HG03439 (cell line): ENCODE results near the gene LSS.
"Not testable (repeated sequence)": the region's sequence is repeated elsewhere in the genome, so short reads cannot be mapped to it uniquely, and the experiment has no call there.

Experiments
- ATAC-seq: cut with Tn5 transposase; IDR thresholded peaks from one replicate; pipeline ENCODE4 v1.9.1; 2021; ENCODE audit warnings: mild to moderate bottlenecking, moderate library complexity; ENCODE audit not compliant: unreplicated experiment

Gene LSS

DNA sequence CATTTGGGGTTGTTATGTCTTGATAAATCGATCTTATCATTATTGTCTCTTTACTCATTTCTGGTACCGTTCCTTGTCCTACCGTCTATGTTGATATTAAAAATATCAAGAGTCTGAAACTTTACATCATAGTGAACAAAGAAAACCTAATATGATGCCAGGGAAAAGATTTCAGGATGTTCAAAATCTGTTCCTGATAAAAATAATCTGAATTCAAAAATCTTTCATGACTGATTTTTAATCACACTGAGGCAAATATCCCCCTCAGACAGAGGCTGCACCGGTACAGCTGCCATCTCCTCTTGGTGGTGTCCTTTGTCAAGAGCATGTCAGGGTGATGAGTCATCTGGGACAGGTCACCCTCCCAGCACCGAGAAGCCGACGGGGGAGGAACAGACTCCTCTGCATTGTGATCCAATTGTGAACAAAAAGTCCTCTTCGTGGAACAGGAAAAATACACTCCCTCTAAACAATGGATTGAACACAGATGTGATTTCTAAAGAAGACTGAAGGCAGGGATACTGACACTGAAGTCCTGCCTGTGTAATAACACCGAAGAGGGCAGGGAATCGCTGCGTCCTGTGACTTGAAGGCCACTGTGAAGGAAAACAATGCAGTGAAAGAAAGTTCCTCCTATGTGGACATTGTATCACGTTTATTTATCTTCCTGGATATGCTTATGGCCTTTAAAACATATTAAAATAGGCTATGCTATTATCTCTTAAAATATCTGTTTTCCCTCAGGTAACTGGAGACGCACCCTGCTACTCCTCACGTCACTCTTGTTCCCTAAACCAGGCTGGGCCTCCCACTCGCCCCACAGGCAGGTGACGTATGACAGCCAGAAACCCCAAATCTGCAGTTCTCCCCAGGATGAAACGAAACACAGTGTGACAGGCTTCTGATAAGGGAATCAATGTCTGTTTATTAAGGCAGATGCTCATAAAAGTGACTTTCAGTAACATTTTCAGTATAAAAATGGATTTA lies 40.1 kb downstream of the LSS start:
- ATAC-seq = no peak

DNA sequence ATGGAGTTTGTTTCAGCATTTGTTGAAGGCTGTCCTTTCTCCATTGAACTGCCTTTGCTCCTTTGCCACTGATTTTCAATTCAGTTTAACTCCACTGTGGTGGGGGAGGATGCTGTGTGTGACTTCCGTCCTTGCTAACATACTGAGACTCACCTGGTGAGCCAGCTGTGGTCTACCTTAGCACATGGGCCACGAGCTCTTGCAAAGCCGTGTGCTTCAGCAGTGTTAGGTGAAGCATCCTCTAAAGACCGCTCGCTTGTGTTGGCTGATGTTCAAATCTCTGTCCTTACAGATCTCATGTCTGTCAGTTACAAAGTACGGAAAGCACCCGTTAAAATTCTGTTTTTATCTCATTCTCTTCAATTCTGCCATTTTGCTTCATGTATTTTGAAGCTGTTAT lies 40.8 kb downstream of the LSS start:
- ATAC-seq = no peak

GRCh38 chr21:46187261-46187660 lies 41.3 kb downstream of the LSS start:
- no peak for ATAC-seq

GRCh38 chr21:46185716-46186115 lies 42.9 kb downstream of the LSS start:
- ATAC-seq = no peak

- no peak for ATAC-seq
Measured at GRCh38 chr21:46184625-46185555, 43.7 kb downstream of the LSS start.

DNA sequence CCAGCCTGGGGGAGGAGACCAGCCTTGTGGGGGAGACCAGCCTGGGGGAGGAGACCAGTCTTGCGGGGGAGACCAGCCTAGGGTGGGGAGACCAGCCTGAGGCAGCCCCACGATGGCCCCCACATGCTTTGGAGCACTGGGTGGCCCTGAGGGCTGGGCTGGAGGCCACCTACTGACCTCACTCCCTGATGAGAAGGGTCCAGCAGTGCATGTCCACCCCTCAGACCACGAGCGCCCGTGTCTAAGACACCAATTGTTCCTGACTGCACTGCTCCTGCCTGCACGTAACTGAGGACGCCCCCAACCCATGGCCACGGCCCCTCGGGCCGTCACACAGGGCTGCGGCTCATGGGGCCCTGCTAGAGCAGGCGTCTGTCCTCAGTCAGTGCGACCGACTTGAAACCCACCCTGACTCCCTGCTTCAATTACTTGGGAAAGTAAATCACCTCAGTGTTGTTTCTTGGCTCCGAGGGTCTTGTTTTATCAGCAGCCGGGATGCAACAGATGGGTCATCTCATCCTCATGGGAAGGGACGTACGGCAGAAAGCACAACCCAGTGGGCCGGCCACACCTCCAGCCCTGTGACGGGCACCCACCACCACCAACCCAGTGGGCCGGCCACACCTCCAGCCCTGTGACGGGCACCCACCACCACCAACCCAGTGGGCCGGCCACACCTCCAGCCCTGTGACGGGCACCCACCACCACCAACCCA lies 44.5 kb downstream of the LSS start, which contains the start of gene SPATC1L:
Gene SPATC1L, minus strand, starts transcription at position 550 of the 715 bp plus-strand sequence. CDS start 1,643 bp downstream, outside the sequence.
- ATAC-seq = no peak

- ATAC-seq = not testable (repeated sequence)
Measured at GRCh38 chr21:46183337-46183909, 45.2 kb downstream of the LSS start.

DNA sequence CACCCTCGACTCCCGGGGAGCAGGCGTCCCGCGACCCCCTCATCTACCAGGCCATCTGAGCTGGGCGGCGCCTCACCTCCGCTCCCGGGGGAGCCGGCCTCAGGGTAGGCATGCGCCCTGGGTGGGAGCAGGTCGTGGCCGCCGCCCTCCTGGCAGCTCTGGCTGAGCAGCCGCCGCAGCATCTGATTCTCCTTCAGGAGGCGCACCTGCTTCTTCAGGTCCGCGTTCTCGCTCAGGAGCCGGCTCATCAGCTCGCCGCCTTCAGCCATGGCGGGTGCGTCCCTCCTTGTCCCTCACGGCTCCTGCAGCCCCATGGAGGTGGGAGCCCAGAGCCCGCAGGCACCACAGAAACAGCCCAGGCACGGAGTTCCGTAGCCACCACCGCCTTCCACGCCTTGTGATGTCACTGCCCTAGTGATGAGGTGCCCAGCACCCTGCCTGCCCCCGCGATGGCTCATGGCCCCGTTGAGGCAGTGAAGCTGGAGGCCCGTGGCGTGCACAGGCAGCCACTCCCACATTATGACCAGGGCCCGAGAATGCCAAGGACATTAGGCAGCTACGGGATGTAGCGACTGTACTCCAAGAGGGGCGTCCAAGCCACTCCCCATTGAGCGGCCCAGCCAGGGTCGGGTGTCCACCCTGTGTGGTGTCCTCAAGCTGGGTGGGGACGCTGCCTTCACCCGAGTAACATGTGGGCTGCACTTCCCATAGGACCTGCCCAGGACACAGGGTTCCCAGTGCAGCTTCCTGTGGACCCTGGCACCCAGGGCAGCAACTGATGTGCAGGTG lies 45.8 kb downstream of the LSS start:
- no peak for ATAC-seq

GRCh38 chr21:46181953-46182547 lies 46.5 kb downstream of the LSS start:
- ATAC-seq = no peak

DNA sequence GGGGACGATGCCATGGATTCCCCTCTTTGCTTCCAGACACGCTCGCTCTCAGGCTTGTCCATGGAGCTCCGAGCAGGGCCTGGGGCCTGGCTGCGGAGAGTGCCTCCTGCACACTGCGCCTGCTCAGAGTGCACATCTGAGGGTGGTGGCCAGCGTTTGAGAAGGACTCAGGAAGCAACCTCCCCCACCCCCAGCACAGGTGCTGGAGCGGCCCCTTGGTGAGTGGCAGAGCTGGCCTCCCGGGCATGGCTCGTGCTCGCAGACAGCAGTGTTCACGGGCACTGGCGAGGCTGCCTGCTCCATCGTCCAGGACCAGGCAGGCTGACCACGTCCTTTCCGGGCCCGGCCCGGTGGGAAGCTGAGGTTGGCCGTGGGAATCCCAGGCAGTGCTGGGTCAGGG lies 47.1 kb downstream of the LSS start:
- ATAC-seq = no peak

- no peak for ATAC-seq
Measured at GRCh38 chr21:46180778-46181391, 47.7 kb downstream of the LSS start.

DNA sequence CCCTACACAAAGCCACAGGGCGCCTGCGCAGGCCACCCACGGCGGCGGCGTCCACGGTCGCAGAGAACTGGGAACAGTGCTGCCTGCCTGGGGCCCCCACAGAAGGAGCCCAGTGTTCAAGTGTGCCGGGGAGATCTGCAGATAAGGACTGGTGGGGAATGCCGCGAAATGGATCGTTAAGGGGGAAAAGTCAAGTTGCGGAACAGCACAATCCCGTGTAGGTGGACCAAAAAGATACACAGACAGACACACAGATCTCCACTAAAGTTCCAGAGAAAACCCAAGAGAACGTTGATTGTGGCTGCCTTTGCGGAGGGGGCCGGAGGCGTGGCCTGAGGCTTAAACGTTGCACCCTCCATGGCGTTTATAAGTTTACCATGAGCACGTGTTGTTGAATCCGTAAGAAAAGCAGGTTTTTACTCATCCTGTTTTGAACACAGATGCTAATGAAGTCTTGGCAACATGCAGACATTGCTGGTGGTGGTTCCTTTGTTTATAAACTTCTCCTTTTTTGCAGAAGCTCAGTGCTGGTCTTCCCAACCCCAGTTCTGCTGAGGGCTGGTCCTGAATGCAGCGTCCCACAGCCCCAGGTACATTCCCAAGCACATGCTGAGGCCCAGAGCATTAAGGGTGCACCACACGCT lies 48.4 kb downstream of the LSS start:
- no peak for ATAC-seq

DNA sequence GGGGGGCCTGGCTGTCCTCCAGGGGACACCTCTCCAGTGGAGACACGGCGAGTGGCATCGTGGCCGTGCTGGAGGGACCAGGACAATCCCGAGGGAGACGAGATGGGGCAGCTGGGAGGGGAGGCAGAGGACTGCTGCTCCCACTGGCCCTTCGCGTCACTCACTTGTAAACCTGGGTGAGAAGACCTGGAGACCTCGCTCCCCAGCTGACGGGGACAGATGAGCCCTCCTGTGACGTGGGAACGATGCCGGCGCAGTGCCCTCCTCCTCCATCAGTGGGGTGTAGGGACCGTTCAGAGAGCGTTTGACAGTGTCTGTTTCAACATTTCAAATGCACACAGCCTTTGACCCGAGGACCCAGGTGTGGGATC lies 48.9 kb downstream of the LSS start:
- ATAC-seq = no peak

GRCh38 chr21:46178961-46179360 lies 49.6 kb downstream of the LSS start:
- no peak for ATAC-seq

DNA sequence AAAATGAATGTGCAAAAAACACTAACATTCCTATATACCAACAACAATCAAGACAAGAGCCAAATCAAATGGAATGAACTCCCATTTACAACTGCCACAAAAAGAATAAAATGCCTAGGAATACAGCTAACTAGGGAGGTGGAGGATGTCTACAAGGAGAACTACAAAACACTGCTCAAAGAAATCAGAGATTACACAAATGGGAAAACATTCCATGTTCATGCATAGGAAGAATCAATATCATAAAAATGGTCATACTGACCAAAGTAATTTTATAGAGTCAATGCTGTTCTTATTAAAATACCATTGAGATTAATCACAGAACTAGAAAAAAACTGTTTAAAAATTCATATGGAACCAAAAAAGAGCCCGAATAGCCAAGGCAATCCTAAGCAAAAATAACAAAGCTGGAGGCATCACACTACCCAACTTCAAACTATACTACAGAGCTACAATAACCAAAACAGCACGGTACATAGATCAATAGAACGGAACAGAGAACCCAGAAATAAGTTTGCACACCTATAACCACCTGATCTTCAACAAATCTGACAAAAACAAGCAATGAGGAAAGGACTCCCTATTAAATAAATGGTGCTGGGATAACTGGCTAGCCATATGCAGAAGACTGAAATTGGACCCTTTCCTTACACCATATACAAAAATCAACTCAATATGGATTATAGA lies 52.0 kb downstream of the LSS start:
- ATAC-seq = not testable (repeated sequence)

- no peak for ATAC-seq
Measured at GRCh38 chr21:46173573-46173972, 55.0 kb downstream of the LSS start.

GRCh38 chr21:46172863-46173528 lies 55.6 kb downstream of the LSS start:
- no peak for ATAC-seq
